AG09319 (cell line): ENCODE data around the gene PRPS1.

Experiments used
- DNase-seq: peaks from one replicate; pipeline ENCODE4 v3.0.0-alpha.2; 2010; ENCODE audit warnings: low read depth; ENCODE audit errors: extremely low read depth
- TF ChIP-seq, protein P1 (sequence below): IDR thresholded peaks from 2 replicates; pipeline ENCODE4 v1.5.1; 2011; ENCODE audit warnings: low read depth, mild to moderate bottlenecking, inconsistent platforms, low read length, moderate library complexity

Gene PRPS1

DNA sequence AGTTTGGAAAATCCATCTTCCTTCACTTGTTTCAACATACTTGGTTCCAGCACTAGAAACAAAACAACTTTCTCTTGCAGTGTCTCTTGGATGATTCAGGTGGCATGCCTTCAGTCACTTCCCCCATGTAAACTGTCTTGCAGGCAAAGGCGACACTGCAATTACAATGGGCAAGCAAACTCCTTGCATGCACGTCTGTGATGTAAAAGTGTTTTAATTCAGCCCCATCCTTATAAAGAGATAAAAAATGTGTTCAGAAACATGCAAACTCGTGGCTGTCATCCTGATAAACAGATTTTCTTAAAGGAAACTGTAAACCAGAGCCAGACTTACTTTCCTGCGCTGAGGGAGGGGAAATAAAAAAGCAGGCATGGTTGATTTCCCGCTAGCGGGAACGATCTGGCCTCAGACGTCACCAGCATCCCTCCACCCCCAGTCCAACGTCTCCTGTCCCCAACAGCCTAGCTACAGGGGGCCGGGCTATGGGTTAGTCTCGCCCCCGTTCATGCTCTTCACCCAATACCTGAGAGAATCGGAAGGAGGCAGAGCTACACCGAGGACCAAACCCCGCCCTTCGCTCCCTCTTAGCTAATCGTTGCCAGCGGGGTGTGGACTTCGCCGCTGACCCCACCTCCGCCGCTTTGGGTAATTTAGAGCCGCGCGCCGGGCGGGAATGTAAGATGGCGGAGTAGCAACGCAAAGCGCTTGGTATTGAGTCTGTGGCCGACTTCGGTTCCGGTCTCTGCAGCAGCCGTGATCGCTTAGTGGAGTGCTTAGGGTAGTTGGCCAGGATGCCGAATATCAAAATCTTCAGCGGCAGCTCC, at the start of gene PRPS1:
Gene PRPS1, plus strand, starts transcription at position 673 of the 824 bp plus-strand sequence. Its CDS starts 119 bp downstream, at position 792.
- DNase-seq, result peak; percentile 77
- TF ChIP-seq, protein P1, sequence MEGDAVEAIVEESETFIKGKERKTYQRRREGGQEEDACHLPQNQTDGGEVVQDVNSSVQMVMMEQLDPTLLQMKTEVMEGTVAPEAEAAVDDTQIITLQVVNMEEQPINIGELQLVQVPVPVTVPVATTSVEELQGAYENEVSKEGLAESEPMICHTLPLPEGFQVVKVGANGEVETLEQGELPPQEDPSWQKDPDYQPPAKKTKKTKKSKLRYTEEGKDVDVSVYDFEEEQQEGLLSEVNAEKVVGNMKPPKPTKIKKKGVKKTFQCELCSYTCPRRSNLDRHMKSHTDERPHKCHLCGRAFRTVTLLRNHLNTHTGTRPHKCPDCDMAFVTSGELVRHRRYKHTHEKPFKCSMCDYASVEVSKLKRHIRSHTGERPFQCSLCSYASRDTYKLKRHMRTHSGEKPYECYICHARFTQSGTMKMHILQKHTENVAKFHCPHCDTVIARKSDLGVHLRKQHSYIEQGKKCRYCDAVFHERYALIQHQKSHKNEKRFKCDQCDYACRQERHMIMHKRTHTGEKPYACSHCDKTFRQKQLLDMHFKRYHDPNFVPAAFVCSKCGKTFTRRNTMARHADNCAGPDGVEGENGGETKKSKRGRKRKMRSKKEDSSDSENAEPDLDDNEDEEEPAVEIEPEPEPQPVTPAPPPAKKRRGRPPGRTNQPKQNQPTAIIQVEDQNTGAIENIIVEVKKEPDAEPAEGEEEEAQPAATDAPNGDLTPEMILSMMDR, result no peak

DNA sequence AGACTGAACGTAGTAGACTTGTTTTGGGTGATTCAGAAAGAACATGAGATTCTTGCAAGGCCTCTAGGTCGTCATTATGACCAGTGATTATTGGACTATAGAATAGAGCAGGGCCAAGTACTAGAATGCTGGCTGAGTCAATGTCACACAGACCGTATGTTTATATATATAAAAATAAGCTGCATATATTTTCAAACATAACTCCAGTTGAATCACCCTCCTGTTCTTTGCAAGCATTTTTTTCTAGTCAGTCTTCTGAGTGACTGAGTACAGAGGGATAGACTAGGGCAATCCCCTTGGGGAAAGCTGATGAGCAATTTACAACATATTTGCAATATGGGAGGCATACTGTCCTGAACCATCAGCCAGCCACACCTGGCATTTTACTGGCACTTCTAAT, 48.4 kb upstream of the PRPS1 start:
- DNase-seq, result no peak
- TF ChIP-seq, protein P1, result no peak

DNA sequence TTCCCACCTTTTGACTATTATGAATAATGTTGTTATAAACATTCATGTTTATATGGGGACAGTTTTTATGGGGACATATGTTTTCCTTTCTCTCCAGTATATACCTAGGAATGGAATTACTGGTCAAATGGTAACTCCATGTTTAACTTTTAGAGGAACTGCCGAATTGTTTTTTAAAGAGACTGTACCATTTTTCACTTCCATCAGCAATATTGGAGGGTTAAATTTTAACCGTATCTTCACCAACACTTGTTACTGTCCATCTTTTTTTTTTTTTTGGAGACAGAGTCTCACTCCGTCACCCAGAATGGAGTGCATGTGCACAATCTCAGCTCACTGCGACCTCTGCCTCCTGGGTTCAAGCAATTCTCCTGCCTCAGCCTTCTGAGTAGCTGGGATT, 46.4 kb upstream of the PRPS1 start:
- DNase-seq, result no peak
- TF ChIP-seq, protein P1, result no peak

DNA sequence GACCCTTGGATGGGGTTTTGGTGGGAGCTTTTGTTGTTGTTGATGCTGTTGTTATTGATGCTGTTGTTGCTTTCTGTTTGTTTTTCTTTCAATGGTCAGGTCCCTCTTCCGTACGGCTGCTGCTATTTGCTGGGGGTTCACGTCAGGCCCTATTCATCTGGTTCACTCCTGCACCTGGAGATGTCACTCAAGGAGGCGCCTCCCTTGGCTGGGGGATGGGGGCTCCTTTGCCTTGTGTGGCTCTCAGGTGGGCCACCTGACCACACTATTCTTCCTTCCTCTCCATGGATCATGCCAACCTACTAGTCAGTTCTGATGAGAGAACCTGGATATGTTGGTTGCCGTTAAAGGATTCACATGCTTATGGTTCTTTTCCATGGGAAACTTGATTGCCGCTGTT, 39.1 kb upstream of the PRPS1 start:
- TF ChIP-seq, protein P1, result no peak
- no peak for DNase-seq

DNA sequence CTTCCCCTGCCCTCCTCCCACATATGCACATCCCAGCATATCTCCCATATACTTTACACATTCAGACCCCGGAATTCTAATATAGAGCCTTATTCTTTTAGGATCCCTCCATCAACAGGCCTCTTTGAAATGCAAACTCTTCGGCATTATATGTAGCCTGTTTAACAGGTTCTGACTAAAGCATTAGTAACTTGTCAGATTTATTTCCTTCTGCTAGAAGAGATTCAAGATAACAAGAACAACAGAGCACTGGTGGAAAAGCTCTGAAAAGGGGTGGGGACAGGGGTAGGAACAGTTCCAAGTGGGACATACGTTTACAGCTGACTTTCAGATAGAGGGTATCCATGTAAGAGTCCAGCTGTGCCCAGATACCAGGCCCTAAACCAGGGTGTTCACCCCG, 31.7 kb upstream of the PRPS1 start:
- TF ChIP-seq, protein P1, result no peak
- no peak for DNase-seq

DNA sequence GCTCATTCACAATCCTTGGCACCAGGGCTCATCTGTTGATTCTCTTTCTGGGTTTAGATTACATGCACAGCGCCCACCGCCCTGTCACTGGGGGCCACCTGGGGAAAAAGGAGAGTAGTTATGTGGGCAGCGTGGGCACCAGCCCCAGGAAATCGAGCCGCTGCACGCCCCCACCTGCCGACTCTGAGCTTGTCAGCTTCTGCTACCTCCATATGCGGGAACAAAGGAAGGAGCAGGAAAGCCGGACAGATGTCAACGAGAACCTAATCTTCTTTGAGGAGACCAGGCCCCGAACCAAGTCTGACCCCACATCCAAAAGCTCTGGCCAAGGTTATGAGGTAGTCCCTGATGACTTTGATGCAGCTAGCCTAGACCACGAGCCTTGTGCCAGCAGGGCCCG, 31.0 kb upstream of the PRPS1 start:
- TF ChIP-seq, protein P1, result no peak
- no peak for DNase-seq

DNA sequence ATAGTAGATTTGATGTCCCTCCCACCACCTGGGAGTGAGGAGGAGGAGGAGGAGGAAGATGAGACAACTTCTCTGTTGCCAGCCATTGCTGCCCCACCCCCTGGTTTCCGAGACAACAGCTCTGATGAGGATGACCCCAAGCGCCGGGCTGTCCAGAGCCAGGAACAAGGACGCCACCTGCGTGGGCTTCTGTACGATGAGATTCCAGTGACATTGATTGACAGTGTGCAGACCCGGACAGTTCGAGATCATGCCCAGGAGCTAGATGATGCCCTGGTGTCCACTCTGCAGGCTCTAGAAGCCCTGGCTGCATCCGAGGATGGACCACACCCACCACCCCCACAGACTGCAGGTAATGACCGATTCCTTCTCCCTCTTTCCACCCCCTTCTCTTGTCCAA, 30.5 kb upstream of the PRPS1 start:
- no peak for DNase-seq
- TF ChIP-seq, protein P1, result no peak
